Measurements from ENCODE around the gene NCOA7. TPM values are rescaled to one million over a fixed set of nuclear protein-coding genes. Genes with fewer than 3 reads are reported as not detected.

The NCOA7 gene
- total RNA-seq, 1 experiment from 2014 or later: 37.3 TPM

DNA sequence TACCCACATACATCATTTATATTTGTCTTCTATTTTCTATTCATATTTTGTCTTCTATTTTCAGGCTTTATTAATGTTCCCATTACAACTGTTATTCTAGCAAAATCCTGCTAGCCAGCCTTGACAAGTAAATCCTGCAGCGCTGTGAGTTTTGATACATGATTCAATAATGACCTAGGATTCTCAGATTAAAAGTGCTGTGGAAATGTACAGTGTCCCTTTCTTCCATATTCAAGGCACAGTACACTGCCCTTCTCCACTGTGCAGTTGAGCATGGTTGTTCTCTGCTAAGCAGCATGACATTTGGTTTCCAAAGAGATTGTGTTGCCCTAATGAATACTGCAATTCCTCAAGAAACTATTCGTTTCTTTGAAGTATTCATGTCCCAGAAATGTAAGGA is 47.2 kb upstream of the NCOA7 start:
- TF ChIP-seq, protein P1, sequence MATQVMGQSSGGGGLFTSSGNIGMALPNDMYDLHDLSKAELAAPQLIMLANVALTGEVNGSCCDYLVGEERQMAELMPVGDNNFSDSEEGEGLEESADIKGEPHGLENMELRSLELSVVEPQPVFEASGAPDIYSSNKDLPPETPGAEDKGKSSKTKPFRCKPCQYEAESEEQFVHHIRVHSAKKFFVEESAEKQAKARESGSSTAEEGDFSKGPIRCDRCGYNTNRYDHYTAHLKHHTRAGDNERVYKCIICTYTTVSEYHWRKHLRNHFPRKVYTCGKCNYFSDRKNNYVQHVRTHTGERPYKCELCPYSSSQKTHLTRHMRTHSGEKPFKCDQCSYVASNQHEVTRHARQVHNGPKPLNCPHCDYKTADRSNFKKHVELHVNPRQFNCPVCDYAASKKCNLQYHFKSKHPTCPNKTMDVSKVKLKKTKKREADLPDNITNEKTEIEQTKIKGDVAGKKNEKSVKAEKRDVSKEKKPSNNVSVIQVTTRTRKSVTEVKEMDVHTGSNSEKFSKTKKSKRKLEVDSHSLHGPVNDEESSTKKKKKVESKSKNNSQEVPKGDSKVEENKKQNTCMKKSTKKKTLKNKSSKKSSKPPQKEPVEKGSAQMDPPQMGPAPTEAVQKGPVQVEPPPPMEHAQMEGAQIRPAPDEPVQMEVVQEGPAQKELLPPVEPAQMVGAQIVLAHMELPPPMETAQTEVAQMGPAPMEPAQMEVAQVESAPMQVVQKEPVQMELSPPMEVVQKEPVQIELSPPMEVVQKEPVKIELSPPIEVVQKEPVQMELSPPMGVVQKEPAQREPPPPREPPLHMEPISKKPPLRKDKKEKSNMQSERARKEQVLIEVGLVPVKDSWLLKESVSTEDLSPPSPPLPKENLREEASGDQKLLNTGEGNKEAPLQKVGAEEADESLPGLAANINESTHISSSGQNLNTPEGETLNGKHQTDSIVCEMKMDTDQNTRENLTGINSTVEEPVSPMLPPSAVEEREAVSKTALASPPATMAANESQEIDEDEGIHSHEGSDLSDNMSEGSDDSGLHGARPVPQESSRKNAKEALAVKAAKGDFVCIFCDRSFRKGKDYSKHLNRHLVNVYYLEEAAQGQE (IDR thresholded peaks at IDR 0.05; ENCODE audit: insufficient read depth in 1 of 2, low read depth in 2 of 2, low read length in 1 of 2): no peak
- no peak for TF ChIP-seq POLR2AphosphoS5 (IDR thresholded peaks at IDR 0.05; ENCODE audit: low read depth, low read length)
- TF ChIP-seq, protein P2, sequence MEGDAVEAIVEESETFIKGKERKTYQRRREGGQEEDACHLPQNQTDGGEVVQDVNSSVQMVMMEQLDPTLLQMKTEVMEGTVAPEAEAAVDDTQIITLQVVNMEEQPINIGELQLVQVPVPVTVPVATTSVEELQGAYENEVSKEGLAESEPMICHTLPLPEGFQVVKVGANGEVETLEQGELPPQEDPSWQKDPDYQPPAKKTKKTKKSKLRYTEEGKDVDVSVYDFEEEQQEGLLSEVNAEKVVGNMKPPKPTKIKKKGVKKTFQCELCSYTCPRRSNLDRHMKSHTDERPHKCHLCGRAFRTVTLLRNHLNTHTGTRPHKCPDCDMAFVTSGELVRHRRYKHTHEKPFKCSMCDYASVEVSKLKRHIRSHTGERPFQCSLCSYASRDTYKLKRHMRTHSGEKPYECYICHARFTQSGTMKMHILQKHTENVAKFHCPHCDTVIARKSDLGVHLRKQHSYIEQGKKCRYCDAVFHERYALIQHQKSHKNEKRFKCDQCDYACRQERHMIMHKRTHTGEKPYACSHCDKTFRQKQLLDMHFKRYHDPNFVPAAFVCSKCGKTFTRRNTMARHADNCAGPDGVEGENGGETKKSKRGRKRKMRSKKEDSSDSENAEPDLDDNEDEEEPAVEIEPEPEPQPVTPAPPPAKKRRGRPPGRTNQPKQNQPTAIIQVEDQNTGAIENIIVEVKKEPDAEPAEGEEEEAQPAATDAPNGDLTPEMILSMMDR (IDR thresholded peaks at IDR 0.05): no peak
- TF ChIP-seq SIN3A (IDR thresholded peaks at IDR 0.05; ENCODE audit: borderline replicate concordance, insufficient read depth, low read depth, low read length): no peak
- TF ChIP-seq TCF7L2 (IDR thresholded peaks at IDR 0.05; ENCODE audit: low read depth, low read length): no peak
- no peak for ATAC-seq
- in situ Hi-C loops (cut with HindIII; ENCODE audit: low pct_unique_long_range_greater_than_20kb, low sequenced_read_pairs) (no loop called here), intact Hi-C loops (cut with micrococcal nuclease; ENCODE audit: unreplicated experiment) (no loop called here)
- DNase-seq (ENCODE audit: low read depth, low spot score): no peak
- POLR2A ChIA-PET: no interaction called here
- BruUV-seq (replicated peaks): no TSS peak
- peaks cover 70% of the 10 kb centered on the region for H3K27me3 ChIP-seq (ENCODE audit: control insufficient read depth, insufficient read depth, low read length)
- no peak overlapping the region for H3K27ac ChIP-seq (ENCODE audit: low read length)
- H3K36me3 ChIP-seq (ENCODE audit: control insufficient read depth, insufficient read depth, low read length): no peaks in the 10 kb centered on the region
- no peaks in the 10 kb centered on the region for H3K9me3 ChIP-seq (ENCODE audit: control insufficient read depth, insufficient read depth, low read depth, low read length)
- CTCF ChIA-PET: no interaction called here
- H3K4me3 ChIP-seq (ENCODE audit: low read depth in 2 of 2, low read length in 2 of 2): no peak overlapping the region
- peaks cover 10% of the 10 kb centered on the region for H3K4me1 ChIP-seq (ENCODE audit: control insufficient read depth, insufficient read depth, low read length)

DNA sequence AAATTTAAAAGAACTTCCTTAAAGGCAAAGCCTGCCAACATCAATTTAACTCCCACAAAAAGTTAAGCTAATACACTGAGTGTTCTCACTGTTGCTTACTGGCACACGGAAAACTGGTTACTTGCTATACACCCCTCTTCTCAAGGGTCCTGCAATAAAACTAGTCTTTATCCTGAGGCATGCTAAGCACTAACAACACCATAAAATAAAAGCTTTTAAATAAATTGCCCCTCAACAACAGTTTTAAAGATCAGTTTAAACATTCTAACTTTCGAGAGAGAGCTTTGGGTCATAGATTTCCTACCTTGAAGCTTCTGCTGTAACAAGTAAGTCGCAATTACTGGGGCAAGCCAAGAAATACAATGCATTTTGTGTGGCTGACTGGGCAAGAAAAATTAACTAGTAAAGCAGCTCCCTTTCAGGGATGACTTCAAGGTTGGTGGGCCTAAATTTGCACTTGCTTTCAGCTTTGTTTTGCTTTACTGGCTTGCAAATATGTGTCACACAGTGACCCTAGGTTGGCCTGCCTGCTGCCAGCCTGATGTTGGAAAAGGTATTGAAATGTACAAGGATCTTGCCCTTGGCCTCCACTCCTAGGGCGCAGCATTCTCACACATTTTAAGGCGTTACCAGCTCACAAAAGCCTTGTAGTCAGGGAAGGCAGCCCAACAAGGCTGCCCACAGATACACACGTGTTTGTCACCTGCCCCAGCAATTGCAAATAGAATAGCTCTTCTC is 45.3 kb upstream of the NCOA7 start:
- intact Hi-C loops (cut with micrococcal nuclease; ENCODE audit: unreplicated experiment) (no loop called here), in situ Hi-C loops (cut with HindIII; ENCODE audit: low pct_unique_long_range_greater_than_20kb, low sequenced_read_pairs) (no loop called here)
- no peak for TF ChIP-seq POLR2AphosphoS5 (IDR thresholded peaks at IDR 0.05; ENCODE audit: low read depth, low read length)
- TF ChIP-seq TCF7L2 (IDR thresholded peaks at IDR 0.05; ENCODE audit: low read depth, low read length): no peak
- TF ChIP-seq, protein P2 (IDR thresholded peaks at IDR 0.05): no peak
- no peaks in the 10 kb centered on the region for H3K9me3 ChIP-seq (ENCODE audit: control insufficient read depth, insufficient read depth, low read depth, low read length)
- DNase-seq (ENCODE audit: low read depth, low spot score) (no peak), ATAC-seq (no peak)
- no peak overlapping the region for H3K27ac ChIP-seq (ENCODE audit: low read length)
- peaks cover 18% of the 10 kb centered on the region for H3K4me1 ChIP-seq (ENCODE audit: control insufficient read depth, insufficient read depth, low read length)
- H3K36me3 ChIP-seq (ENCODE audit: control insufficient read depth, insufficient read depth, low read length): no peaks in the 10 kb centered on the region
- no peak overlapping the region for H3K4me3 ChIP-seq (ENCODE audit: low read depth in 2 of 2, low read length in 2 of 2)
- ChIA-PET CTCF (interaction anchor here (0.6 kb wide), 1 partner anchor 590 kb away, joined by 3 read pairs; no protein-coding TSS in a partner anchor), POLR2A (no interaction called here)
- H3K27me3 ChIP-seq (ENCODE audit: control insufficient read depth, insufficient read depth, low read length): peaks cover 73% of the 10 kb centered on the region
- BruUV-seq (replicated peaks): no TSS peak

Measured in Panc1 (cell line).